Small intestine (tissue), 7 donors: ENCODE data around the gene RGS10. TPM values are rescaled to one million over a fixed set of nuclear protein-coding genes. Genes with fewer than 3 reads are reported as not detected.

Experiments
- DNase-seq, 2 donors: peaks; one replicate each; pipeline versions ENCODE4 v3.0.0 to v3.0.0-alpha.2; 2013
- FAIRE-seq: peaks from 2 replicates; lab custom pipeline; 2012; peaks lifted over from hg19 to GRCh38; lab: Jason Lieb, UNC
- H3K27ac ChIP-seq, 3 donors: one replicate each; pipeline ENCODE4 v1.5.1; 2013; ENCODE audit warnings: low read length in 2 of 3, mild to moderate bottlenecking in 2 of 3, control low read depth in 1 of 3, inconsistent platforms in 1 of 3, low read depth in 1 of 3, moderate library complexity in 1 of 3
- H3K27me3 ChIP-seq, 3 donors: one replicate each; pipeline ENCODE4 v1.6.1; 2013; ENCODE audit warnings: low read length in 3 of 3, inconsistent platforms in 1 of 3; ENCODE audit not compliant: control insufficient read depth in 3 of 3, insufficient read depth in 3 of 3
- H3K36me3 ChIP-seq, 3 donors: one replicate each; pipeline ENCODE4 v1.6.1; 2013; ENCODE audit warnings: low read length in 3 of 3, inconsistent platforms in 1 of 3, low read depth in 1 of 3, mild to moderate bottlenecking in 1 of 3, moderate library complexity in 1 of 3; ENCODE audit not compliant: control insufficient read depth in 3 of 3, insufficient read depth in 2 of 3
- H3K4me1 ChIP-seq, 3 donors: one replicate each; pipeline ENCODE4 v1.6.1; 2013; ENCODE audit warnings: low read length in 2 of 3, inconsistent platforms in 1 of 3, low read depth in 1 of 3, mild to moderate bottlenecking in 1 of 3, moderate library complexity in 1 of 3; ENCODE audit not compliant: control insufficient read depth in 3 of 3, insufficient read depth in 2 of 3
- H3K4me3 ChIP-seq, 3 donors: one replicate each; pipeline ENCODE4 v1.5.1; 2013; ENCODE audit warnings: low read length in 3 of 3, control low read depth in 1 of 3, inconsistent platforms in 1 of 3, low read depth in 1 of 3, mild to moderate bottlenecking in 1 of 3, moderate library complexity in 1 of 3
- H3K9me3 ChIP-seq, 2 donors: one replicate each; pipeline ENCODE4 v1.6.1; 2013; ENCODE audit warnings: low read depth in 1 of 2, low read length in 1 of 2; ENCODE audit not compliant: control insufficient read depth in 2 of 2, insufficient read depth in 1 of 2
- WGBS, 3 donors: extraction: QIAGEN DNeasy Blood & Tissue Kit; methylation state at CpG; one replicate each; pipeline ENCODE4 v1.1.7; 2013; 5-methylcytosine and 5-hydroxymethylcytosine counted together
- polyA plus RNA-seq, 4 donors: library from polyadenylated mRNA; stranded (reverse) in 3 of 4; unstranded in 1 of 4; fragments of 200-250 nt in 3 of 4; fragments of 120-200 nt in 1 of 4; gene quantifications; one replicate each; pipeline versions ENCODE4 v1.2.1 to v1.2.3, GENCODE V29; 2013
- donor health status: healthy with polysubstance abuse.
- donor health status: control.
- donor health status: control.
- donor health status: Bipolar disorder and iron deficiency.
- donor health status: healthy.

RGS10 gene
- polyA plus RNA-seq, 4 donors, result 9.6 to 77.8 (median 41.1) TPM

DNA sequence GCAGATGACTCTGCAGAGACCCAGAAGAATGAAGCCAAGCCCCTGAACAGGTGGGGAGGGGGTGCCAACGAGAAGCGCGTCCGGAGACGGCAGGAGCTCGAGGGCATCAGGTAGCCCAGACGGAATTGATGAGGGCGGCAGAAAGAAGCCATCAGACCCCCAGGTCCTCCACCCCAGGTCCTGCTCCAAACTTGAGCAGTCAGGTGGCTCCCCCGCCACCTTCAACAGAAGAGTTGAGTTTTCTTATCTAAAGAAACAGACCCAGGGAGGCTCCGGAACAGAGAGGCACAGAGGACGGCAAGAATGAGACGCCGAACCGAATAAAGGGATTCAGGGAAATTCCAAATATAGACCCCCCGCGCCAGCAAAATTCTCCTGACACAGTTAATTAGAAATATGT lies 22.2 kb downstream of the RGS10 start:
- WGBS, 3 donors, result 91 to 96% (median 91%) methylated on average over 16 of the region's 16 CpGs
- no peak for DNase-seq
- Histone ChIP-seq H3K4me3 (no peak overlapping the region), H3K9me3 (no peaks in the 10 kb centered on the region), H3K36me3 (peaks cover 2 to 26% (median 2%) of the 10 kb centered on the region in 3 donors), H3K4me1 (peaks cover 0 to 8% (median 0%) of the 10 kb centered on the region in 3 donors), H3K27ac (no peak overlapping the region), H3K27me3 (no peaks in the 10 kb centered on the region)
- FAIRE-seq, result no peak

- Histone ChIP-seq H3K9me3 (no peaks in the 10 kb centered on the region), H3K27me3 (no peaks in the 10 kb centered on the region), H3K4me3 (no peak overlapping the region), H3K4me1 (peaks cover 0 to 8% (median 0%) of the 10 kb centered on the region in 3 donors), H3K36me3 (peaks cover 0 to 22% (median 0%) of the 10 kb centered on the region in 3 donors), H3K27ac (peak overlapping the region in 1 of 3 donors; percentile 49)
- FAIRE-seq (no peak), DNase-seq (no peak)
- WGBS, 3 donors, result 83 to 89% (median 88%) methylated on average over 10 of the region's 10 CpGs
Observed at GRCh38 chr10:119518936-119519335, 23.6 kb downstream of the RGS10 start.

- Histone ChIP-seq H3K36me3 (peaks cover 0 to 20% (median 0%) of the 10 kb centered on the region in 3 donors), H3K27me3 (no peaks in the 10 kb centered on the region), H3K4me1 (peaks cover 0 to 8% (median 0%) of the 10 kb centered on the region in 3 donors), H3K9me3 (no peaks in the 10 kb centered on the region), H3K4me3 (no peak overlapping the region), H3K27ac (peak overlapping the region in 2 of 3 donors; percentile 47 to 60)
- FAIRE-seq (no peak), DNase-seq (no peak)
- WGBS, 3 donors, result 71 to 84% (median 75%) methylated on average over 9 of the region's 9 CpGs
Observed at GRCh38 chr10:119518176-119518575, 24.3 kb downstream of the RGS10 start.

DNA sequence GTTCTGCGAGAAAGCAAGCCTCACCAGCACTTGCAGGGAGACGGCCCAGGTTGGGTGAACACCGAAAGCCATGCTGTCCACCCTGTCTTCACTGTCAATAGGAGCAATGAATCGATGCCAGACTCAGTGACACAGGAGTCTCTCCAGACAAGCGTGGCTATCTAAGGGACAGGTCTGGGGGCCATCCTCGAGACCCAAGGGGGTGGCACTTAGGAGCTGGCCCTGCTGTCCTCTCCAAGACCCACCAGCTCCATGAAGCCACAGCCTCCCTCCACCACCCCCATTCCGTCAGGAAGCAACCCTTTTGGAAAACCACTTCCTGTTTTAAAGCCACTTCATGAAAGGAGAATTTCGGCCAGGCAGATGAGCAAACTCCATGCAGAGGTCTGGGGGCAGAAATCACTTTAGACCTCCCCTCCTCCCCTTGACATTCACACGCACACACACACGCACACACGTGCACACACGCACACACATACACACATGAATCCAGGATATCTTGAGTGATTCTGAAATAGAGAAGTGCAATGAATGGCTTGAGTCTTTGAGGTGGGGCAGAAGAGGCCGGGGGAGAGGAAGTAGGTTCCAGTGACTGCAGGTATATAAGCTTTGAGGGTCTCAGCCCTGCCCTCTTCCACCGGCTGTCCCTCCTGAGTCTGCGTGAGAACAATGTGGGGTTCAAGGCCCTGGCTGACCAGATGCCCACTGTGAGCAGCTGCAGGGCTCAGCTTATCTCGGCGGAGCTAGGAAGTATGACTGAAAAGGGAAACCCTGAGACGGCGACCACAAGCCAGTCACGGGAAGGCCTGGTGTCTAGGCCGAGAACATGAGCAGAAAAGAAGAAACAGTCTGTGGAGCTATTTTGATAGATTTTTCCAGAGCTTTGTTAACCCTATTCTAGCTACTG lies 25.0 kb downstream of the RGS10 start:
- WGBS, 3 donors, result 63 to 84% (median 67%) methylated on average over 21 of the region's 21 CpGs
- Histone ChIP-seq H3K27me3 (no peaks in the 10 kb centered on the region), H3K27ac (peak overlapping the region in 2 of 3 donors; percentile 60 to 71), H3K36me3 (peaks cover 0 to 20% (median 0%) of the 10 kb centered on the region in 3 donors), H3K4me3 (no peak overlapping the region), H3K9me3 (no peaks in the 10 kb centered on the region), H3K4me1 (peaks cover 0 to 8% (median 0%) of the 10 kb centered on the region in 3 donors)
- FAIRE-seq (no peak), DNase-seq (no peak)

DNA sequence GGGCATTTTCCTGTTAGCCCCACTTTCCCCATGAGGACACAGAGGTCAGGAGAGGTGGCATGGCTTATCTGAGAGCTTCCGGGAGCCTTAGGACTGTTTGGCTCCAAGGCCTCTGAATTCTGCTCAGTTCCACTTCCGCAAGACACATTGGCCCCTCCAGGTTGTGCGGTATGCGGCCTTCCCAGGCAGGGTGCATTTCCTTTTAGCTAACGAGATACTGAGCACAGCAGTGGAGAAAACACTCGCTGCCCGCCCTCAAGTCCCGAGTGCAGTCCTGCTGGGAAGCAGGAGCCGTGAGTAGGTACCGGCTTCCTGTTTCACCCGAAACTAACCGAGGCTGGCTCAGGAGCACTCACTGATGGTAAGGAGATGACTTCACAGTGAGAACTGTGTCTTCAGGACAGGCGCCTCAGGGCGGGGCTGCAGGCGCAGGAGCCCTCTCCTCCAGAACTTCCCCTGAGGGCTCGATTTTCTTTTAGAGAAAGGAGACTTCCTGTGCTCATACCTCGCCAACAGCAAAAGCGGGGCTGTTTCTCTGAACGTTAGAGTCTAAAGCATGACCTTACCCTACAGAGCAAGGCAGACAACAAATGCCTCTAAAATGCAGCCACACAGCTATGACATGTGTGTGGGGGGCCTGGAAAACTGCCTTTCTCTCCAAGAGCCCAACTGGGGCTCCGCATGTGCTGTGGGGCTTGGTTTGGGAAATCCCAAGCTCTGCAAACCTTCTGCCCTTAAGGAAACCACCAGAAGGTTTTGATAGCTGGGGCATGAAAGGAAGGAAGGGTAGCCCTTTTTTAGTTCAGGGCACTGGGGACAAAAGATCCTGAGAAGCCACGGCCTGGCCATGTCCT lies 25.9 kb downstream of the RGS10 start:
- 51 to 82% (median 62%) methylated on average over 21 of the region's 21 CpGs for WGBS, 3 donors
- peaks cover 0 to 8% (median 0%) of the 10 kb centered on the region in 3 donors for H3K4me1 ChIP-seq
- DNase-seq (peak in 1 of 2 donors; percentile 32), FAIRE-seq (no peak)
- no peaks in the 10 kb centered on the region for H3K9me3 ChIP-seq
- H3K36me3 ChIP-seq, result peaks cover 0 to 24% (median 0%) of the 10 kb centered on the region in 3 donors
- H3K27ac ChIP-seq, result peak overlapping the region in 2 of 3 donors; percentile 60 to 71
- no peaks in the 10 kb centered on the region for H3K27me3 ChIP-seq
- no peak overlapping the region for H3K4me3 ChIP-seq

DNA sequence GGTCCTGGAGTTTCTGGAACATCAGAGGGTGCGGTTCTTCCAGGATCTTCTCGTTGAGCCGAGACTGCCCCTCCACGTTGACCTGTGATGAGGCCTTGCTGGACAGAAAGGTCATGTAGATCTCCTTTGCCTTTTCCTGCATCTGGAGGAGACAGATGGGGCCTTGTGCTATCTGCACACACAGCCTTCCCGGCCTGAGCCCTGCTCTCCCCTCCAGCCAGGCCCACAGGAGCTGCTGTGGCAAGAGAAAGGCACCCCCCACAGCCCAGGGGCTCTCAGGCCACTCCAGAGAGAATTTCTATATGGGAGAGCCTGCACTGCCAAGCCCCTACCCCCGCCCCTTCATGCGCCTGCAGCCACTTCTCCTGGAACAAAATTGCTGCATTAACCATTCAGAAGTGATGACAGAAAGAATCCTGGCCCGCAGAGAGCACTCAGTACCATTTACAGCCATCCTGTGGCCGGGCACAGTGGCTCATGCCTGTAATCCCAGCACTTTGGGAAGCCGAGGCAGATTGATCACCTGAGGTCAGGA lies 26.9 kb downstream of the RGS10 start:
- DNase-seq (no peak), FAIRE-seq (no peak)
- WGBS, 3 donors, result 89 to 90% (median 90%) methylated on average over 10 of the region's 10 CpGs
- H3K4me3 ChIP-seq, result no peak overlapping the region
- no peak overlapping the region for H3K27ac ChIP-seq
- H3K9me3 ChIP-seq, result no peaks in the 10 kb centered on the region
- peaks cover 0 to 8% (median 0%) of the 10 kb centered on the region in 3 donors for H3K4me1 ChIP-seq
- peaks cover 0 to 27% (median 0%) of the 10 kb centered on the region in 3 donors for H3K36me3 ChIP-seq
- no peaks in the 10 kb centered on the region for H3K27me3 ChIP-seq

- FAIRE-seq (no peak), DNase-seq (no peak)
- Histone ChIP-seq H3K27me3 (no peaks in the 10 kb centered on the region), H3K4me3 (no peak overlapping the region), H3K4me1 (peaks cover 0 to 4% (median 0%) of the 10 kb centered on the region in 3 donors), H3K36me3 (peaks cover 0 to 30% (median 0%) of the 10 kb centered on the region in 3 donors), H3K27ac (no peak overlapping the region), H3K9me3 (no peaks in the 10 kb centered on the region)
- WGBS, 3 donors, result 98 to 99% (median 98%) methylated on average over 6 of the region's 6 CpGs
Observed at GRCh38 chr10:119514819-119515218, 27.7 kb downstream of the RGS10 start.
